Right lobe of liver (tissue), 4 donors: ENCODE data around the gene HCRT.
A peak's percentile ranks its signal among the peaks of the same experiment; 100 is the strongest.

Source experiments
- CTCF ChIP-seq, 4 donors: fragments of 200-600 bp in 3 of 4; fragments of 450-650 bp in 1 of 4; IDR thresholded peaks; one replicate each; pipeline versions ENCODE4 v1.5.1 to v1.8.0; 2016 to 2022; ENCODE audit warnings: antibody characterized with exemption in 4 of 4, mild to moderate bottlenecking in 2 of 4
- POLR2A ChIP-seq: fragments of 450-650 bp; IDR thresholded peaks from one replicate; pipeline ENCODE4 v1.6.1; 2017; ENCODE audit warnings: antibody characterized with exemption, mild to moderate bottlenecking
- donor health status: DM: no; HTN: no; CAD: no.
- donor health status: DM: no; HTN: no; CAD: no.
- donor health status: DM: no; HTN: yes; CAD: no.

DNA sequence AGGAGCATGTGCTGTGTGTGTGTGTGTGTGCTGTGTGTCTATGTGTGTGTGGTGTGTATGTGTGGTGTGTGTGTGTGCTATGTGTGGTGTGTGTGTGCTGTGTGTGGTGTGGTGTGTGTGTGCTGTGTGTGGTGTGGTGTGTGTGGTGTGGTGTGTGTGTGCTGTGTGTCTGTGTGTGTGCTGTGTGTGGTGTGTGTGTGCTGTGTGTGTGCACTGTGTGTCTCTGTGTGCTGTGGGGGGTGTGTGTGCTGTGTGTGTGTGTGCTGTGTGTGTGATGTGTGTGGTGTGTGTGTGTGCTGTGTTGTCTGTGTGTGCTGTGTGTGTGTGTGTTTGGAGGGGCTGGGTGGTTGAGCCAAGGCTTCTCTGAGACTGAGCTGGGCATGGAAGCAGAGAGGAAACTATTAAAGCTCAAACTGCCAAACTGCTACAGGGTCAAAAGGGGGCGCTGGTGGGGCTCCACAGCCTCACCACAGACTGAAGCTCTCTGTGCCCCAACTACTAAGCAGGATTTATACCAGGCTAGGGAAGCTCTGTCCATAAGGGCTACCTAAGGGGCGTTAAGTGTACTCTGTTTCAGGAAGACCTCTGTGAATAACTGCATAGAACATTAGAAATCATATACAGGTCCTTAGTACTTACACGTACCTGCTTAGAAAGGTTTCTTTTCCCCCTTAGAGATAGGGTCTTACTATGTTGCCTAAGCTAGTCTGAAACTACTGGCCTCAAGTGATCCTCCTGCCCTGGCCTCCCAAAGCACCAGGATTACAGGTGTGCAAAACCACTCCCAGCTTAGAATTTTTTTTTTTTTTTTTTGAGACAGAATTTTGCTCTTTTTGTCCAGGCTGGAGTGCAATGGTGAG, 36.9 kb upstream of the HCRT start:
- TF ChIP-seq CTCF (IDR thresholded peaks at IDR 0.05) (peak; percentile 52 to 62 (median 58)), POLR2A (no peak)
